Liver (tissue), 9 donors: ENCODE measurements around the gene C6orf163. TPM values are rescaled to one million over a fixed set of nuclear protein-coding genes. Genes with fewer than 3 reads are reported as not detected.

Experiments used
- DNase-seq: peaks from one replicate; pipeline ENCODE4 v3.0.0-alpha.2; 2017; ENCODE audit warnings: low spot score
- H3K27ac ChIP-seq, 2 donors: one replicate each; pipeline ENCODE4 v1.7.0; 2013; ENCODE audit warnings: inconsistent platforms in 2 of 2, low read length in 2 of 2, control low read depth in 1 of 2, low read depth in 1 of 2, mild to moderate bottlenecking in 1 of 2
- H3K27me3 ChIP-seq, 4 donors: one replicate each; pipeline versions ENCODE4 v1.6.1 to v1.7.0; 2013; ENCODE audit warnings: low read length in 3 of 4, inconsistent platforms in 1 of 4, mild to moderate bottlenecking in 1 of 4, moderate library complexity in 1 of 4; ENCODE audit not compliant: control insufficient read depth in 4 of 4, insufficient read depth in 4 of 4
- H3K36me3 ChIP-seq, 4 donors: one replicate each; pipeline versions ENCODE4 v1.6.1 to v1.7.0; 2013; ENCODE audit warnings: low read length in 3 of 4, mild to moderate bottlenecking in 3 of 4, low read depth in 1 of 4, moderate library complexity in 1 of 4; ENCODE audit not compliant: control insufficient read depth in 4 of 4, insufficient read depth in 3 of 4
- H3K4me1 ChIP-seq, 4 donors: one replicate each; pipeline versions ENCODE4 v1.6.1 to v1.7.0; 2013; ENCODE audit warnings: low read length in 3 of 4, mild to moderate bottlenecking in 3 of 4, moderate library complexity in 1 of 4; ENCODE audit not compliant: control insufficient read depth in 4 of 4, insufficient read depth in 4 of 4
- H3K4me3 ChIP-seq, 3 donors: one replicate each; pipeline versions ENCODE4 v1.6.1 to v1.7.0; 2013; ENCODE audit warnings: low read length in 3 of 3, control low read depth in 1 of 3, low read depth in 1 of 3, mild to moderate bottlenecking in 1 of 3
- H3K9ac ChIP-seq, 2 donors: one replicate each; pipeline ENCODE4 v1.7.0; 2013; ENCODE audit warnings: low read length in 2 of 2, mild to moderate bottlenecking in 2 of 2, moderate library complexity in 2 of 2, control low read depth in 1 of 2, low read depth in 1 of 2
- H3K9me3 ChIP-seq, 4 donors: one replicate each; pipeline versions ENCODE4 v1.6.1 to v1.7.0; 2013; ENCODE audit warnings: low read length in 3 of 4; ENCODE audit not compliant: control insufficient read depth in 4 of 4
- EGR1 ChIP-seq, 2 donors: IDR thresholded peaks; 2 replicates each; pipeline ENCODE4 v1.6.1; 2016 to 2018; ENCODE audit warnings: antibody characterized with exemption in 2 of 2, low read depth in 2 of 2
- FOXA2 ChIP-seq: IDR thresholded peaks from 2 replicates; pipeline ENCODE4 v1.6.1; 2016; ENCODE audit warnings: antibody characterized with exemption
- GABPA ChIP-seq, 2 donors: IDR thresholded peaks in 1 of 2; conservative IDR thresholded peaks in 1 of 2; 2 replicates each; pipeline ENCODE4 v1.6.1; 2016; ENCODE audit warnings: antibody characterized with exemption in 2 of 2, mild to moderate bottlenecking in 1 of 2, moderate library complexity in 1 of 2
- HNF4A ChIP-seq, 2 donors: conservative IDR thresholded peaks; 2 replicates each; pipeline ENCODE4 v1.6.1; 2016; ENCODE audit warnings: antibody characterized with exemption in 2 of 2, mild to moderate bottlenecking in 2 of 2
- JUND ChIP-seq, 2 donors: IDR thresholded peaks; 2 replicates each; pipeline ENCODE4 v1.6.1; 2016; ENCODE audit warnings: antibody characterized with exemption in 2 of 2
- NR2F2 ChIP-seq: IDR thresholded peaks from 2 replicates; pipeline ENCODE4 v1.6.1; 2016; ENCODE audit warnings: antibody characterized with exemption
- RAD21 ChIP-seq, 2 donors: IDR thresholded peaks; 2 replicates each; pipeline ENCODE4 v1.6.1; 2016; ENCODE audit warnings: antibody characterized with exemption in 2 of 2, mild to moderate bottlenecking in 2 of 2
- REST ChIP-seq: IDR thresholded peaks from 2 replicates; pipeline ENCODE4 v1.6.1; 2016; ENCODE audit warnings: antibody characterized with exemption, mild to moderate bottlenecking
- SP1 ChIP-seq: IDR thresholded peaks from 2 replicates; pipeline ENCODE4 v1.6.1; 2018; ENCODE audit warnings: antibody characterized with exemption, mild to moderate bottlenecking
- YY1 ChIP-seq: IDR thresholded peaks from 2 replicates; pipeline ENCODE4 v1.6.1; 2016; ENCODE audit warnings: antibody characterized with exemption, mild to moderate bottlenecking
- ZBTB33 ChIP-seq: IDR thresholded peaks from 2 replicates; pipeline ENCODE4 v1.6.1; 2016; ENCODE audit warnings: antibody characterized with exemption
- WGBS: extraction: QIAGEN DNeasy Blood & Tissue Kit; methylation state at CpG from one replicate; pipeline ENCODE4 v1.1.7; 2013; 5-methylcytosine and 5-hydroxymethylcytosine counted together
- polyA plus RNA-seq, 2 donors: library from polyadenylated mRNA; stranded (reverse) in 1 of 2; unstranded in 1 of 2; fragments of 200-250 nt in 1 of 2; fragments of >200 nt in 1 of 2; fragmentation: Nextera tagmentation in 1 of 2; extraction: Ambion mirVana in 1 of 2; gene quantifications; one replicate each; pipeline versions ENCODE4 v1.2.1 to v1.2.3, GENCODE V29; 2013 to 2015
- total RNA-seq, 2 donors: library from RNA; depleted of rRNA; stranded (reverse); fragments of >200 nt; gene quantifications; one replicate each; pipeline ENCODE4 v1.2.3, GENCODE V29; 2014
- donor health status: healthy.
- donor health status: healthy.
- donor health status: healthy.
- donor health status: healthy.
- donor health status: healthy.

Gene C6orf163
- total and polyA plus RNA-seq, 4 donors = 0.09 to 3.0 (median 0.67) TPM

- Histone ChIP-seq H3K9me3 (peaks cover 0 to 2% (median 0%) of the 10 kb centered on the region in 4 donors), H3K27ac (no peak overlapping the region), H3K4me3 (no peak overlapping the region), H3K4me1 (no peaks in the 10 kb centered on the region), H3K36me3 (no peaks in the 10 kb centered on the region), H3K9ac (no peak overlapping the region), H3K27me3 (no peaks in the 10 kb centered on the region)
- WGBS = 92% methylated on average over 3 of the region's 3 CpGs
- TF ChIP-seq REST = no peak
- DNase-seq = no peak
These were observed 22.3 kb downstream of the C6orf163 start for GRCh38 chr6:87366899-87367298.

- no peaks in the 10 kb centered on the region for H3K27me3 ChIP-seq
- H3K4me1 ChIP-seq = no peaks in the 10 kb centered on the region
- peaks cover 0 to 1% (median 0%) of the 10 kb centered on the region in 4 donors for H3K9me3 ChIP-seq
- no peaks in the 10 kb centered on the region for H3K36me3 ChIP-seq
- no peak overlapping the region for H3K9ac ChIP-seq
- H3K27ac ChIP-seq = no peak overlapping the region
- DNase-seq = no peak
- H3K4me3 ChIP-seq = no peak overlapping the region
- 97% methylated on average over 2 of the region's 2 CpGs for WGBS
- TF ChIP-seq GABPA (IDR thresholded peaks at IDR 0.05 in 1 of 2, conservative IDR thresholded peaks at IDR 0.05 in 1 of 2) (no peak), YY1 (no peak), HNF4A (conservative IDR thresholded peaks at IDR 0.05) (no peak), FOXA2 (no peak), SP1 (no peak), RAD21 (IDR thresholded peaks at IDR 0.05) (no peak)
These were observed 28.8 kb downstream of the C6orf163 start for GRCh38 chr6:87373377-87373776.

- Histone ChIP-seq H3K9ac (no peak overlapping the region), H3K4me1 (no peaks in the 10 kb centered on the region), H3K4me3 (no peak overlapping the region), H3K27ac (no peak overlapping the region), H3K36me3 (no peaks in the 10 kb centered on the region), H3K27me3 (no peaks in the 10 kb centered on the region), H3K9me3 (peaks cover 0 to 1% (median 0%) of the 10 kb centered on the region in 4 donors)
- WGBS = 98% methylated on average over 2 of the region's 2 CpGs
- TF ChIP-seq JUND (IDR thresholded peaks at IDR 0.05) (no peak), YY1 (no peak)
- DNase-seq = no peak
These were observed 30.7 kb downstream of the C6orf163 start for GRCh38 chr6:87375315-87375714.

- TF ChIP-seq EGR1 (IDR thresholded peaks at IDR 0.05; ENCODE audit: low read depth in 2 of 2) (no peak), RAD21 (IDR thresholded peaks at IDR 0.05) (no peak), NR2F2 (no peak), FOXA2 (no peak), ZBTB33 (no peak)
- Histone ChIP-seq H3K36me3 (no peaks in the 10 kb centered on the region), H3K9ac (no peak overlapping the region), H3K9me3 (peaks cover 0 to 1% (median 0%) of the 10 kb centered on the region in 4 donors), H3K4me1 (no peaks in the 10 kb centered on the region), H3K27me3 (no peaks in the 10 kb centered on the region), H3K4me3 (no peak overlapping the region), H3K27ac (no peak overlapping the region)
- WGBS = 97% methylated on average over 2 of the region's 2 CpGs
- DNase-seq = no peak
These were observed 32.0 kb downstream of the C6orf163 start for GRCh38 chr6:87376643-87377042.
